K562 (cell line): ENCODE data around the gene DNAI7. TPM values are rescaled to one million over a fixed set of nuclear protein-coding genes. Genes with fewer than 3 reads are reported as not detected.

ENCODE experiments used
- BRCA1 ChIP-seq, 2 experiments: fragments of 450-650 bp in 1 of 2; sonication (generic) in 1 of 2; formaldehyde crosslinking in 1 of 2; IDR thresholded peaks; 2 replicates each; pipeline versions ENCODE4 v1.5.0 to v1.6.1; 2017 to 2020; ENCODE audit warnings: mild to moderate bottlenecking in 1 of 2, missing genetic modification reagents in 1 of 2
- CBX3 ChIP-seq, 2 experiments: IDR thresholded peaks; 1 replicate in 1 of 2; 2 replicates in 1 of 2; pipeline ENCODE4 v1.6.1; 2012; ENCODE audit warnings: inconsistent platforms in 2 of 2, low read length in 2 of 2, borderline replicate concordance in 1 of 2, control low read depth in 1 of 2
- DMBX1 ChIP-seq: fragments of 250-450 bp; sonication (Bioruptor Pico); IDR thresholded peaks from 2 replicates; pipeline ENCODE4 v1.8.0; 2022; ENCODE audit warnings: inconsistent platforms, mild to moderate bottlenecking, moderate library complexity, borderline replicate concordance
- E4F1 ChIP-seq: fragments of 250-450 bp; sonication (Bioruptor Pico); IDR thresholded peaks from 2 replicates; pipeline ENCODE4 v1.5.0; 2021; ENCODE audit warnings: mild to moderate bottlenecking, borderline replicate concordance
- EHMT2 ChIP-seq: fragments of 450-650 bp; IDR thresholded peaks from 2 replicates; pipeline ENCODE4 v1.6.1; 2018; ENCODE audit warnings: antibody characterized with exemption
- HDAC1 ChIP-seq, 2 experiments: fragments of 450-650 bp; IDR thresholded peaks; 2 replicates each; pipeline ENCODE4 v1.6.1; 2016 to 2017; ENCODE audit warnings: inconsistent platforms in 1 of 2, mild to moderate bottlenecking in 1 of 2, moderate library complexity in 1 of 2
- HDAC2 ChIP-seq: fragments of 450-650 bp; IDR thresholded peaks from 2 replicates; pipeline ENCODE4 v1.6.1; 2016; ENCODE audit warnings: mild to moderate bottlenecking
- IRF2 ChIP-seq: sonication (generic); formaldehyde crosslinking; IDR thresholded peaks from 2 replicates; pipeline ENCODE4 v1.8.1; 2022; ENCODE audit warnings: mild to moderate bottlenecking, missing genetic modification reagents
- KAT7 ChIP-seq: sonication (generic); formaldehyde crosslinking; IDR thresholded peaks from 2 replicates; pipeline ENCODE4 v1.8.0; 2022; ENCODE audit warnings: missing genetic modification reagents, mild to moderate bottlenecking, borderline replicate concordance
- MAFK ChIP-seq: IDR thresholded peaks from 2 replicates; pipeline ENCODE4 v1.6.1; 2011; ENCODE audit warnings: low read length, improper control_type of control experiment
- MED1 ChIP-seq: sonication (generic); formaldehyde crosslinking; IDR thresholded peaks from 2 replicates; pipeline ENCODE4 v1.8.1; 2023; ENCODE audit warnings: missing genetic modification reagents, borderline replicate concordance
- NFE2L1 ChIP-seq: fragments of 450-650 bp; IDR thresholded peaks from 2 replicates; pipeline ENCODE4 v1.6.1; 2016; ENCODE audit warnings: missing genetic modification characterization, low read depth, mild to moderate bottlenecking, missing compliant biosample characterization, moderate library complexity, borderline replicate concordance
- PHB2 ChIP-seq: fragments of 450-650 bp; IDR thresholded peaks from 2 replicates; pipeline ENCODE4 v1.6.1; 2017; ENCODE audit warnings: low read depth
- POLR3G ChIP-seq: IDR thresholded peaks from 2 replicates; pipeline ENCODE4 v1.6.1; 2011; ENCODE audit not compliant: insufficient read length, insufficient replicate concordance; ENCODE audit errors: extremely low read depth
- PYGO2 ChIP-seq: fragments of 450-650 bp; IDR thresholded peaks from 2 replicates; pipeline ENCODE4 v1.6.1; 2016; ENCODE audit warnings: mild to moderate bottlenecking, missing genetic modification characterization, moderate library complexity, missing compliant biosample characterization
- SIN3A ChIP-seq, 2 experiments: fragments of 150-350 bp in 1 of 2; IDR thresholded peaks; 2 replicates each; pipeline ENCODE4 v1.6.1; 2011 to 2016; ENCODE audit warnings: borderline replicate concordance in 2 of 2, low read depth in 2 of 2, low read length in 2 of 2, mild to moderate bottlenecking in 2 of 2, moderate library complexity in 2 of 2; ENCODE audit not compliant: control insufficient read depth in 1 of 2
- SMARCA4 ChIP-seq: fragments of 450-650 bp; IDR thresholded peaks from 2 replicates; pipeline ENCODE4 v1.6.1; 2016
- SNIP1 ChIP-seq: fragments of 450-650 bp; IDR thresholded peaks from 2 replicates; pipeline ENCODE4 v1.7.1; 2017; ENCODE audit warnings: low read depth, mild to moderate bottlenecking
- WHSC1 ChIP-seq: IDR thresholded peaks from one replicate; pipeline ENCODE4 v1.6.1; 2012; ENCODE audit warnings: low read length, control low read depth, inconsistent platforms
- ZBTB49 ChIP-seq: sonication (generic); formaldehyde crosslinking; IDR thresholded peaks from 2 replicates; pipeline ENCODE4 v1.8.0; 2022; ENCODE audit warnings: missing genetic modification reagents, mild to moderate bottlenecking, borderline replicate concordance
- ZFX ChIP-seq: sonication (generic); formaldehyde crosslinking; IDR thresholded peaks from 2 replicates; pipeline ENCODE4 v1.8.0; 2022; ENCODE audit warnings: mild to moderate bottlenecking, missing genetic modification reagents, moderate library complexity
- ZNF134 ChIP-seq: fragments of 250-450 bp; sonication (Bioruptor Pico); conservative IDR thresholded peaks from 2 replicates; pipeline ENCODE4 v1.4.0; 2020
- ZNF174 ChIP-seq: fragments of 250-450 bp; sonication (Bioruptor Pico); IDR thresholded peaks from 2 replicates; pipeline ENCODE4 v1.4.0; 2020; ENCODE audit warnings: mild to moderate bottlenecking
- ZNF354B ChIP-seq: fragments of 250-450 bp; sonication (Bioruptor Pico); IDR thresholded peaks from 2 replicates; pipeline ENCODE4 v1.4.0; 2020
- ZNF384 ChIP-seq: IDR thresholded peaks from 2 replicates; pipeline ENCODE4 v1.6.1; 2012; ENCODE audit warnings: low read depth, low read length, improper control_type of control experiment
- polyA plus RNA-seq, 8 experiments: library from polyadenylated mRNA; depleted of rRNA in 4 of 8; stranded (reverse) in 5 of 8; unstranded in 3 of 8; fragments of >200 nt; fragmentation: Nextera tagmentation in 2 of 8; fragmentation: Illumina TruSeq in 1 of 8; extraction: Ambion mirVana in 2 of 8; extraction: Trizol in 1 of 8; gene quantifications; 2 replicates each; pipeline versions ENCODE4 v1.2.1 to v1.2.3, GENCODE V29; 2011 to 2014; ENCODE audit warnings: inconsistent platforms in 1 of 8, missing spikeins in 1 of 8
- total RNA-seq, 7 experiments: library from RNA; depleted of rRNA in 6 of 7; stranded (reverse); fragments of >200 nt in 6 of 7; fragmentation: Illumina TruSeq in 2 of 7; extraction: Trizol in 2 of 7; gene quantifications; 2 replicates each; pipeline versions ENCODE4 v1.2.1 to v1.2.3, GENCODE V29; 2011 to 2021; ENCODE audit warnings: low replicate concordance in 1 of 7

Gene DNAI7
- total and polyA plus RNA-seq, 9 of the 15 experiments (the other 6 are each of a cell fraction or from before 2014, with no cell fraction given), result 0.06 to 0.76 (median 0.17) TPM; not detected in 1

- no peak for TF ChIP-seq POLR3G
- no peak for TF ChIP-seq PYGO2
- no peak for TF ChIP-seq SNIP1
- no peak for TF ChIP-seq BRCA1 (IDR thresholded peaks at IDR 0.05)
- TF ChIP-seq BRCA1 (CRISPR knock-in tag; IDR thresholded peaks at IDR 0.05), result no peak
- no peak; the same call in 1 of the 2 replicates for TF ChIP-seq KAT7 (CRISPR knock-in tag)
- TF ChIP-seq SMARCA4, result no peak
- no peak for TF ChIP-seq EHMT2
- no peak for TF ChIP-seq WHSC1
- no peak for TF ChIP-seq MAFK
- no peak for TF ChIP-seq ZBTB49 (CRISPR knock-in tag)
- peak; percentile 95 for TF ChIP-seq E4F1
- no peak; the same call in none of the 2 replicates for TF ChIP-seq HDAC2
- no peak for TF ChIP-seq PHB2
- TF ChIP-seq ZNF174 (CRISPR knock-in tag), result no peak
- no peak for TF ChIP-seq MED1
- no peak for TF ChIP-seq ZNF134 (CRISPR knock-in tag)
- 0 out of 3 replicates have a peak, but pooled peaks of 1 of the 2 experiments have one; percentile 13 for TF ChIP-seq CBX3 (IDR thresholded peaks at IDR 0.05; ENCODE audit: borderline replicate concordance in 1 of 2, low read length in 2 of 2)
- TF ChIP-seq HDAC1 (IDR thresholded peaks at IDR 0.05), result peak; percentile 31 to 70; a peak in 1 of 4 replicates
- peak; percentile 83 to 86; a peak in 3 of 4 replicates for TF ChIP-seq SIN3A (IDR thresholded peaks at IDR 0.05; ENCODE audit: borderline replicate concordance in 2 of 2, control insufficient read depth in 1 of 2, low read depth in 2 of 2, low read length in 2 of 2)
- no peak for TF ChIP-seq DMBX1 (CRISPR knock-in tag)
- peak; percentile 94 for TF ChIP-seq ZFX
- TF ChIP-seq ZNF384, result no peak
- TF ChIP-seq ZNF354B (CRISPR knock-in tag), result no peak
- TF ChIP-seq IRF2, result no peak
- no peak for TF ChIP-seq NFE2L1 (tag)
Measured at GRCh38 chr12:25195056-25195971, at the start of gene DNAI7, which contains the start of gene ETFRF1 (continued).
